HG03039 (cell line): ENCODE measurements around the gene XRCC1.
A peak's percentile ranks its signal among the peaks of the same experiment; 100 is the strongest.
"Not testable (repeated sequence)": the region's sequence is repeated elsewhere in the genome, so short reads cannot be mapped to it uniquely, and the experiment has no call there.

ENCODE experiments used
- ATAC-seq: cut with Tn5 transposase; IDR thresholded peaks from one replicate; pipeline ENCODE4 v1.9.1; 2021; ENCODE audit warnings: mild to moderate bottlenecking, moderate library complexity; ENCODE audit not compliant: unreplicated experiment

XRCC1 gene

DNA sequence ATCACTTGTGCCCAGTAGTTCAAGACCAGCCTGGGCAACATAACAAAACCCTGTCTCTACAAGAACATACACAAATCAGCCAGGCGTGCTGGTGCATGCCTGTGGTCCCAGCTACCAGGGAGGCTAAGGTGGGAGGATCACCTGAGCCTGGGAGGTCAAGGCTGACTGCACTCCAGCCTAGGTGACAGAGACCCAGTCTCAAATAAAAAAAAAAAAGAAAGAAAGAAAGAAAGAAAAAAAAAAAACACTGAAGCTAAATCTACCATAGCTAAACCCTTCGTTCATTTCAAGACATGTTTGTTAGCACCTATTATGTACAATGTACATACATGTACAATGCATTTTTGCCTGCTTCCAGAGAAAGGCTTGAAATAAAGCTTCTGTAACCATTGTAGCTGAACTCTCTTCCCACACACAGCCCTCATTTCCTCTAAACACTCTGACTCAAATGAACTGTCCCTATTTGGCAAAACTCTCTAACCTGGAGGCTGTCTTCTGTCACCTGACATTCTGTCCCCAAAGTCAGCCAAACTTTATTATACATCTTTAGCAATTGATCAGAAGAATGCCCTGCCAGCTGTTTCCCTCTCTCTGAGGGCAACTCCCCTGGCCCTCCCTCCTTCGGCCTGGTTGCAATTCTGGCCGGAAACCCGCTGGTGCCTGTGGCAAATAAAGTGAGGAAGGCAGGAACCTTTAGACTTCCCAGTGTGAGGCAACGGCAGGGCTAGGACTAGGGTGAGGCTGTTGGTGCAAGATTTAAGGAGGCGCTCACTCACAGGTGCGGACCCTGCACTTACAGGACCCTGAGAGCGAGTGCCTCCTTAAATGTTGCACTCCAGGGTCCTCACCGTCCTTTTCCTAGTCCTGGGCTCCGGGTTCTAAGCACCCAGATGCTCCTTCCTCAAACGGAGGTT lies 50.1 kb downstream of the XRCC1 start:
- no peak for ATAC-seq

DNA sequence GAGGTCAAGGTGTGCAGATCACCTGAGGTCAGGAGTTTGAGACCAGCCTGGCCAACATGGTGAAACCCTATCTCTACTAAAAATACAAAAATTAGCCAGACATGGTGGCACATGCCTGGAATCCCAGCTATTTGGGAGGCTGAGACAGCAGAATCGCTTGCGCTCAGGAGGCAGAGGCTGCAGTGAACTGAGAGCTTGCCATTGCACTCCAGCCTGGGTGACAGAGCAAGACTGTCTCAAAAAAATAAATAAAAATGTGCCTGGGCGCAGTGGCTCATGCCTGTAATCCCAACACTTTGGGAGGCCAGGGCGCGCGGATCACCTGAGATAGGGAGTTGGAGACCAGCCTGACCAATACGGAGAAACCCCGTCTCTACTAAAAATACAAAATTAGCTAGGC lies 51.6 kb downstream of the XRCC1 start:
- ATAC-seq, result not testable (repeated sequence)

DNA sequence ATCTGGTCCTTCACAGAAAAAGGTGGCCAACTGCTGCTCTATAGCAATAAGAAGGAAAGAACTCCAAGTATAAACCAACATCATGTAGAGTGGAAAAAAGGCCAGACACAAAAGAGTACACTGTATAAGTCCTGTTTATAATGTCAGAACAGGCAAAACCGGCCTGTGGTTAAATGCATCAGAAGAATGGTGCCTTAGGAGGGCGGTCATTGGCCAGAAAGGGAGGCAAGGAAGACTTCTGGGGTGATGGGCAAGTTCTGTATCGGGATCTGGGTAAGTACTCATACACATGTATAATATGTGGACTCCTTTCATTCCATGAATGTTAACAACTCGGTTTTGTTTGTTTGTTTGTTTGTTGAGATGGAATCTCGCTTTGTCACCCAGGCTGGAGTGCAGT lies 52.4 kb downstream of the XRCC1 start:
- no peak for ATAC-seq

- ATAC-seq, result no peak
These were observed 55.8 kb downstream of the XRCC1 start for GRCh38 chr19:43519436-43520088.

DNA sequence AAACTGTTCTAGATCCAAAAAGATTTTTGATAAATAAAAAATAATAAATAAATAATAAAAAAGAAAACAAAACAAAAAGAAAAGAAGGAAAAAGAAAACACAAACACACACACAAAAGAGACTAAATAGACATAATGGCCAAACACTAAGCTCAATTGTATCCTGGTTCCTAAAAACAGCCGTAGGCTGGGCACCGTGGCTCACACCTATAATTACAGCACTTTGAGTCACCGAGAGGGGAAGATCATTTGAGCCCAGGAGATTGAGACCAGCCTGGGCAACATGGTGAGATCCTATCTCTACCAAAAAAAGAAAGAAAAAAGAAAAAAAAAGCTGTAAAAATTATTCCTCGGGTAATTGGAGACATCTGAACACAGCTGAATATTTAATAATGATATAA lies 57.3 kb downstream of the XRCC1 start:
- ATAC-seq, result no peak

DNA sequence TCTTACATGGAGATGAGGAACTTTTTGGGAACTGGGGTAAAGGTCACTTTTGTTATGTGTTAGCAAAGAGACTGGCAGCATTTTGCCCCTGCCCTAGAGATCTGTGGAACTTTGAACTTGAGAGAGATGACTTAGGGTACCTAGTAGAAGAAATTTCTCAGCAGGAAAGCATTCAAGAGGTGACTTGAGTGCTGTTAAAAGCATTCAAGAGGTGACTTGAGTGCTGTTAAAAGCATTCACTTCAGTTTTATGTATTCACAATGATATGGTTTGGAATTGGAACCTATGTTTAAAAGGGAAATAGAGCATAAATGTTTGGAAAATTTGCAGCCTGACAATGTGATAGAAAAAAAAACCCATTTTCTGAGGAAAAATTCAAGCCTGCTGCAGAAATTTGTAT lies 62.9 kb downstream of the XRCC1 start:
- not testable (repeated sequence) for ATAC-seq

- no peak for ATAC-seq
These were observed 64.0 kb downstream of the XRCC1 start for GRCh38 chr19:43511324-43511723.

- ATAC-seq, result no peak
These were observed 64.6 kb downstream of the XRCC1 start for GRCh38 chr19:43510713-43511112.

DNA sequence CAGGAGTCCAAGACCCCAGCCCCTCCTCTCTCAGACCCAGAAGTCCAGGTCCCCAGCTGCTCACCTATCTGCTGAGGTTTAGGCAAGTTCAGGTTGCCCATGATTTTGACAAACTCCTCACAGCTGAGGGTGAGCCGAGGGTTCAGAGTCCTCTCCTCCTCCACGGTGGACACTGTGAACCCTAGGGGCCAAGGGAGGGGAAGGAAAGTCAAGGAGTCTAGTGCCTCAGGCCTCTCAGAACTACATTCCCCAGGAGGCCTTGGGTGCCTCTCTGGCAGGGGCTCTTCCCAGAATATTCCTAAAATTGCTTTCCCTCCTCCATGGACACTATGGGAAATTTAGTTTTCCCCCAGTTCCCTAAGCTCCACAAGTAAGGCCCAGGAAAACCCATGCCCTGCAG lies 67.4 kb downstream of the XRCC1 start:
- no peak for ATAC-seq

DNA sequence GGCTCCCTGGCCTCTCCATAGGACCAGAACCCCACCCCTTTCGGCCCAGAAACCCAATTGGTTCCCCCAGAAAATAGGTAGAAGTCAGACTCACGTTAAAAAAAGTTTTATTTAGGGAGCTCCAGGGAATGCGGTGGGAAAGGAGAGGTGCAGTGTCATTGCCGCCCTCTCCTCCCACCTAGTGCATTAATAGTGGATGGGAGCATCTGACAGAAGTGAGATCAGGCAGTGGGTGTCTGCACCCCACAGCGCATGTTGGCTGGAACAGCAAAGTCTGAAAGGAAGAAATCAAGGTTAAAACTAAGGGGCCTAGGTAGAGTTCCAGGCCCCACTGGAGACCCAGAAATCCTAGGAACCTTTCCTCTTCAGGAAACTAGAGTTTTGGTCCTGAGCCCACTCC lies 68.7 kb downstream of the XRCC1 start:
- ATAC-seq, result no peak

DNA sequence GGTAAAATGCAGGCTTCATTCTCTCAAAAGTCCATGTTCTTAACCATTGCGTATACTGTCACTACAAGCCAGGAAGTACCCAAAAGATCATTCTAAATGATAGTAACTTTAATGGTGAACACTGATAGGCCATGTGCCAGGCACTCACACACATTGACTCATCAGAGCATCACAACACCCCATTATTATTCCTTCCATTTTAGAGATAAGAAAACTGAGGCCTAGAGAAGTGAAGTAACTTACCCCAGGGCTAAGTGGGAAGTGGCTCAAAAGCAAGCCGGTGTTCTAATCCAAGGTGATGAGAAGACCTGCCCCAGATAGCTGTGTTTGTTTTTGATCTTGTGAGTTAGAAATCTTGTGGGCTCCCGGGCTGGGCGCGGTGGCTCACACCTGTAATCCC lies 69.4 kb downstream of the XRCC1 start:
- no peak for ATAC-seq

- ATAC-seq, result no peak
These were observed 70.2 kb downstream of the XRCC1 start for GRCh38 chr19:43505186-43505456.

- ATAC-seq, result peak; percentile 9
These were observed 70.7 kb downstream of the XRCC1 start, which contains the start of gene PHLDB3 for GRCh38 chr19:43504426-43505185. TSS of gene PHLDB3 (minus strand) at chr19:43504746. CDS start at chr19:43504118, 628 bp downstream.

DNA sequence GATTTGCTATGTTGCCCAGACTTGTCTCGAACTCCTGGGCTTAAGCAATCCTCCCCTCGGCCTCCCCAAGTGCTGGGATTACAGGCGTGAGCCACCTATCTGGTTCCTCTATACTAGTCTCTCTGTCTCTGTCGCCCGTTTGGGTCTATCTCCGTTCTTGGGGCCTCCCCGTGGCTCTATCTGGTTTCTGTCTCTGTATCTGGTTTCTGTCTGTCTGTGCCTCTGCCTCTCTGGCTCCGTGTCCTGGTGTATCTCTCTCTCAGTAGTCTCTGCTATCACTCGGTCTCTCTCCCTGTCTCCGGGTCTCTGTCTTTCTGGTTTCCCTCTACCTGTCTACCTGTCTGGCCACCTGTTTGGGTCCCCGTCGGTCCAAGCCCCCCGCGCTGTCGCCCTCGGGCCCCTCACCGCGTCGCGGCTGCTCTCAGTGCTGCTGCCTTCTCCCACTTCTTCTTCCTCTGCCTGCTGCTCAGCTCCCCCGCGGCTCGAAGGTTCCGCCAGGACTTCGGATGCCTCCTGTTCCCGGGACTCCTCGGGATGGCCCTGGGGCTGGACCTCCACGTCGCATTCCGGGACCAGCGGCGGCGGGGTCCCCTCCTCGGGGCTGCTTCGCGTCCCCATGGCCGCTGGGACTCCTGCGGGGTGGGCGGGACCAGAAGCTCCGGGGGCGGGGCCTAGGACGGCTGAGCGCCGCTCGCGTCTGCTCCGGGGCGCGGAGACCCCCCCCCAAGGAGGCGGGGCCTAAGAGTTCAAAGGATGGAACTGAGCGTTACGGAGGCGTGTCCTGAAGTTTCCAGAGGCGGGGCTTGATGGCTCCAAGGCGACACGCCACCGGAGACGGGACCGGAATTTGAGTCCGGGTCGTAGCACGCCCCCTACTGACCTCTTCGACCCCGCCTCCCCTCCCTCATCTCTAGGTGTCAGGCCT lies 71.6 kb downstream of the XRCC1 start:
- peak; percentile 82 for ATAC-seq

DNA sequence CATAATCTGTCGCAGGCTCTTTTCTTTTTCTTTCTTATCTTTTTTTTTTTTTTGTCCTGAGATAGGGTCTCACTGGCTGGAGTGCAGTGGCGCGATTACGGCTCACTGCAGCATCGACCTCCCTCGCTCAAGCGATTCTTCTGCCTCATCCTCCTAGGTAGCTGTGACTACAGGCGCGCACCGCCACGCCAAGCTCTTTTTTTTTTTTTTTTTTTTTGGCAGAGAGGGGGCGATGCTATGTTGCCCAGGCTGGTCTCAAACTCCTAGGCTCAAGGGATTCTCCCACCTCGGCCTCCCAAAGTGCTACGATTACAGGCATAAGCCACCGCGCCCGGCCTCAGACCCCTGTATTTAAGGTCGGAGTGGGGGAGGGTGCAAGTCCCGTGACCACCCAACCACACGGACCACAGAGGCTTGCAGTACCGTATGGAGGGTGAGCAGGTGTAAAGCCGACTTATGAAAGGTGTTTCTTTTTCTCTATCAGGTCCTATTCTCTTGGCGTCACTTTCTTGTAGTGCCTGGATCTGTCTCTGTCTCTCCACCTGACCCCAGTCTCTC lies 72.8 kb downstream of the XRCC1 start:
- ATAC-seq, result no peak

DNA sequence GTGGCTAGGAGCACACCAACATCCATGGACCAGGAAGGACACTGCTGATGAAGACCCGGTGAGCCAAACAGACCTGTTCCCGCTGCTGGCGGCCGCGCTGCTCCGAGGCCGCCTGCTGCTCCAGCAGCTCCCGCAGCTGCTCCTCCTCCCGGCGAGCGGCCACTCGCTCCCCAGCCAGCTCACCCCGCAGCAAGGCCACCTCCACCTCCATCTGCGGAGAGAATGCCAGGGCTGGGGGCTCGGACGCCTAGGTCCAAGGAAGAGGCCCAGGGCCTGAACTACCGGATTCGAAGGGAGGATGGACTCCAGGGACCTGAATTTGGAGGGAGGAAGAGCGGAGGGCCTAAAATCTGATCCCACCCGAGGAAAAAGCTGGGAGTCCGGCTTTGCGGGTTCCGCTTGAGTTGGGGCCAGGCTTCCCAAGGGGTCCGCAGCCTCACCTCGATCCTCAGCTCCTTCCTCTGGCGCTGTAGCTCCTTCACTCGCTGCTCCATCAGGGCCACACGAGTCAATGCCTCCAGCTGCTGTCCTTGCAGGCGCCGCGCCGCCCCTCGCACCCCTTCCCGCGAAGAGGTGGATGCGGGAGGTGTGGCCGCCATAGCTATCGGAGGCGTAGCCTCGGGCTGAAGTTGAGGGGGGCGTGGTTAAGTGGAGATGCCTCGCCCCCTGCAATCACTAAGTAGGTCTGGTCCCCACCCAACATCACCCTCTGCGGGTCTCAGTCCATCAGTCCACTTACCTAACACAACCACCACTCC lies 73.5 kb downstream of the XRCC1 start:
- no peak for ATAC-seq

DNA sequence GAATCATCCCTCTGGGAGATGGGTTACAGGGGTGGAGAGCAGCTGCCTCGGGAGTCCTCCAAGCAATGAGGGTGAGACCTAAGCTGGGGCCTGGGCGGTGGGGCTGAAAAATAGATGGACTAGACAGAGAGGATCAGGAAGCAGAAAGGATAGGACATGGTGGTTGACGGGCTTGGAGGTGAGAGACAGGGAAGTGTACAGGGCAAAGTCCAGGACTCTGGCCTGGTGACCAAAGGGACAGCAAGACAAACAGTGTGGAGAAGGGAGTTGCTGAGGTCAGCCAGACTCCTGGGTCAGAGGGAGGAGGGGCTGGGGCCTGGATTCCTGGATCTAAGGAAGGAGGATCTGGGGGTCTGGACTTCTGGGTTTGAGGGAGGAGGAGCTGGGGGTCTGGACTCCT lies 76.3 kb downstream of the XRCC1 start:
- ATAC-seq, result no peak

GRCh38 chr19:43498233-43498842 lies 77.0 kb downstream of the XRCC1 start:
- ATAC-seq, result no peak

GRCh38 chr19:43496960-43497359 lies 78.4 kb downstream of the XRCC1 start:
- ATAC-seq, result no peak
